Measurements from ENCODE around the gene DNASE1. TPM values are rescaled to one million over a fixed set of nuclear protein-coding genes. Genes with fewer than 3 reads are reported as not detected.

Gene DNASE1
- total RNA-seq, 6 experiments from 2014 or later = 7.5 to 9.9 (median 8.0) TPM

GRCh38 chr16:3673201-3673600 is 18.7 kb downstream of the DNASE1 start:
- Mint-ChIP-seq H3K27ac (no peak overlapping the region), H3K9me3 (peaks cover 16% of the 10 kb centered on the region), H3K36me3 (ENCODE audit: low read depth) (peaks cover 41% of the 10 kb centered on the region), H3K4me1 (ENCODE audit: low read depth) (peaks cover 8% of the 10 kb centered on the region), H3K27me3 (ENCODE audit: insufficient read depth) (no peaks in the 10 kb centered on the region; the same call in 1 of the 2 replicates), H3K4me3 (no peak overlapping the region)
- no peak for DNase-seq
- no peak for TF ChIP-seq CTCF (IDR thresholded peaks at IDR 0.05)

- no peak for TF ChIP-seq CTCF (IDR thresholded peaks at IDR 0.05)
- H3K4me3 Mint-ChIP-seq = no peak overlapping the region
- peaks cover 39% of the 10 kb centered on the region for H3K36me3 Mint-ChIP-seq (ENCODE audit: low read depth)
- DNase-seq = no peak
- peaks cover 8% of the 10 kb centered on the region for H3K4me1 Mint-ChIP-seq (ENCODE audit: low read depth)
- H3K9me3 Mint-ChIP-seq = peaks cover 12% of the 10 kb centered on the region
- H3K27ac Mint-ChIP-seq = no peak overlapping the region
- no peaks in the 10 kb centered on the region; the same call in none of the 2 replicates for H3K27me3 Mint-ChIP-seq (ENCODE audit: insufficient read depth)
Observed at GRCh38 chr16:3673676-3674377, 19.3 kb downstream of the DNASE1 start.

- Mint-ChIP-seq H3K27me3 (ENCODE audit: insufficient read depth) (no peaks in the 10 kb centered on the region; the same call in 1 of the 2 replicates), H3K9me3 (peaks cover 3% of the 10 kb centered on the region; the same call in 1 of the 2 replicates), H3K27ac (no peak overlapping the region), H3K36me3 (ENCODE audit: low read depth) (peaks cover 30% of the 10 kb centered on the region), H3K4me3 (no peak overlapping the region), H3K4me1 (ENCODE audit: low read depth) (peaks cover 4% of the 10 kb centered on the region)
- no peak for TF ChIP-seq CTCF (IDR thresholded peaks at IDR 0.05)
- no peak for DNase-seq
Observed at GRCh38 chr16:3674513-3675295, 20.2 kb downstream of the DNASE1 start.

GRCh38 chr16:3675601-3676130 is 21.2 kb downstream of the DNASE1 start:
- Mint-ChIP-seq H3K4me1 (ENCODE audit: low read depth) (no peaks in the 10 kb centered on the region), H3K36me3 (ENCODE audit: low read depth) (peaks cover 24% of the 10 kb centered on the region), H3K4me3 (no peak overlapping the region), H3K27ac (no peak overlapping the region), H3K9me3 (no peaks in the 10 kb centered on the region), H3K27me3 (ENCODE audit: insufficient read depth) (no peaks in the 10 kb centered on the region; the same call in none of the 2 replicates)
- TF ChIP-seq CTCF (IDR thresholded peaks at IDR 0.05) = no peak
- DNase-seq = no peak

- no peak for DNase-seq
- H3K27ac Mint-ChIP-seq = no peak overlapping the region
- TF ChIP-seq CTCF (IDR thresholded peaks at IDR 0.05) = no peak
- H3K36me3 Mint-ChIP-seq (ENCODE audit: low read depth) = peaks cover 34% of the 10 kb centered on the region
- no peaks in the 10 kb centered on the region; the same call in none of the 2 replicates for H3K27me3 Mint-ChIP-seq (ENCODE audit: insufficient read depth)
- no peaks in the 10 kb centered on the region for H3K9me3 Mint-ChIP-seq
- H3K4me1 Mint-ChIP-seq (ENCODE audit: low read depth) = no peaks in the 10 kb centered on the region
- no peak overlapping the region for H3K4me3 Mint-ChIP-seq
Observed at GRCh38 chr16:3677994-3678393, 23.5 kb downstream of the DNASE1 start.

All from HFFc6 (cell line).